OCI-M2 (cell line): ENCODE data around the gene EPB41L4B.

ENCODE experiments used
- DNase-seq: peaks from one replicate; lab custom pipeline; 2025; ENCODE audit not compliant: unreplicated experiment; lab: John Stamatoyannopoulos, UW

Gene EPB41L4B

DNA sequence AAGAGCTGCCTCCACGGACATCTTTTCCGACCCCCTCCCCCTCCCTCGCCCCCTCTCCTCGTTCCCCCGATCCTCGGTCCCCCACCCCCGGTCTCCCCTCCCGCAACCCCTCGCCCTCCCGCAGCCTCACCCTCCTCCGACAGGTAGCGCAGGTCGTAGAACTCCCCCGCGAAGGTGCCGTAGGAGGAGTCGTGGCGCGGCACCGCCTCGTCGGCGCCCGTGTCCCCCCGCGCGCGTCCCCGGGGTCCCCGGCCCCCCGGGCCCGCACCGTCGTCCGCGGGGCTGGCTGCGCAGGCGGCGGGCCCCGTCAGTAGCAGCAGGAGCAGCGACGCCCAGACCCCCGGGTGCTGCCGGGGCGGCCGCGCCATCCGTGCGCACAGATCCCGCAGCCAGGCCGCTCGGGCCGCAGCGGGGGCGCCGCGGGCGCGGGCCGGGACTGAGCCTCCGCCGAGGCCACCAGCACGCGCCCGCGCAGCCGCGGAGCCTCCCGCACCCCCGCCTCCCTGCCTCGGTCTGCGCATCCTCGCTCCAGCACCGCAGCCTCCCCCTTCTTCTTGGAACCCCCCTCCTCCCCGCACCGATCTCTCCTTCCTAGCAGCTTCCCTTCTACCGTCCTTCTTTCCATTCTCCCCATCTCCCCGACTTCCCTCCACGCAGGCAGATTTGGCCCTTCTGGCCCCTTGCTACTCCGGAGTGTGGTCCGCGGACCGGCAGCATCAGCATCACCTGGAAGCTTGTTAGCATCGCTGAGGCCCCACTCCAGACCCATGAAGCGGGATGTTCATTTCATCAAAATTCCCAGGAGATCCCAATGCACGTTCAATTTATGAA, 153.9 kb downstream of the EPB41L4B start, which contains the start of gene FRRS1L:
TSS of gene FRRS1L (minus strand) at position 479 of the 831 bp plus-strand sequence. CDS start at position 368, 111 bp downstream.
- no peak for DNase-seq

DNA sequence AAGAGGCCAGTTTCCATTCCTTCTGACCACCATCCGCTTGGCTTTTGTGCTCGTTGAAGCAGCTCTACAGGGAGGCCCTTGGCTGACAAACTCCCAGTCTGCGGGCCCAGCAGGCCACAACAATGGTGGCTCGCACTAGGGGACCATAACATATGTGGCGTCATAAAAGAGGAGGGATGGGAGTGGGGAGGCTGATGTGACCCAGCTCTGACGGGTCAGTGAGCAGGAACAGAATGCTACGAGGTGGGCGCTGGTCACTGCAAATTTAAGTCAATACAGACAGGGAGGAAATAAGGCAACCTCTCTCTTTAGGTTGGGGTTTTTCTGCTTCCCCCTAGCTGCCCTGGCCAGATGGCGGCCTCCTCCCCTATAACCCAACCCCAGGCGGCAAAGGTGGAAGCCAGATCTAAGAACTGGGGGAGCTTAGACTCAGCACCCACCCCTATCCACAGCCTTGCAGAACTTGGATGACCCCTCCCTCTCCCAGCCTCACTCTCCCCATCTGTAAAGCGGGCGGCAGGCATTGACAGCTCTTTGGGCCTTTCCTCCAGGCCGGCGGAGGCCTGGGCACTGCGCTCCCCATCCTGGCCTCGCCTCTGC, 154.6 kb downstream of the EPB41L4B start:
- no peak for DNase-seq

DNA sequence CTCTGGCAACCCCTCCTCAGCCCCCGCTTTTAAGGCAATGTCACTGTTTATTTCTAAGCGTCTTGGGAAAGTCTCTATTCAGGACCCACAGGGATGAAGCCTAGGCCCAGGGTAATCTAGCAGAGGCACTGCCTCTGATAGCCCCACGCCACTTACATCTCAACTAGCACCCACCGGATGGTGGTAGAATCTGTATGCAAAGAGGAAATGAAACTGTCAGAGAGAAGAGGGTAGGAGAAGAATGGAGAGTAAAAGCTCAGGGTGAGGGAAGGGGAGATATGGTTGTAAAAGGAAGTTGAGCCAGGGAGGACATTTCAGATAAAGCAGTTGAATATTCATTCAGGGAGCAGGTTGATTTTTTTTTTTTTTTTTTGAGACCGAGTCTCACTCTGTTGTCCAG, 156.8 kb downstream of the EPB41L4B start:
- peak; percentile 25 for DNase-seq

DNA sequence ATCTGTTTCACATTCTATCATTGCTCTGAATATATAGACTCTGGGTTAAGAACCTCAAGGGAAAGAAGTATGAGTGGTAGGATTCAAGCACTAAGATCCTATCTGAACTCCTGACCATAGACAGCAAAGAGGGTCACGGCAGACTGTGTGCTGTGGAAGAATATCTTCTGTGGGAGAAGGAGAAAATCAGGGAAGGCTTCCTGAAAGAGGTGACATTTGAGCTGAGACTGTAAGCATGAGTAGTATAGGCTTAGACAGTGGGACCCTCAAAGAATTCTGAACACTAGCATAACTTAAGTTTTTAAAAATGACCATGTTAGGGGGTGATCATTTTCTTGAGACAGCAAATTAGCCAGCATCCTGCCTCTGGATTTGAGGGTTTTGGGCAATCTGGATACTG, 157.7 kb downstream of the EPB41L4B start:
- no peak for DNase-seq

DNA sequence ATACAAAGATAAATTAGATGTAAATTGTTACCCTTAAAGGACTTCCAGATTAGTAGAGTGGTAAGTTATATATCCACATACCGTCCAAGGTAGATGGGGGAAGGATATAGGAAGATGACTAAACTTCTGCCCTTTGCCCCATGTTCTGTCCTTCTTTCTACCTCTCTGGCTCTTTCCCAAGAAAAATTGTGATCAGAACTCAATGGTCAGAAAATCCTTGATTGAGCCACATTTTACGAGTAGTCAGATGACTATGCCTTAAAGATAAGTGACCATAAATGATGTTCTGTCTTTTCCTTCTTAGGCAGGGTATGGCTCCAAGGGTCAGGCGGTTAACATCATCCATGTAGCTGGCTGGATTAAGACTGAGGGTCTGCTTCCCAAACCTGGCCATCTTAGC, 158.2 kb downstream of the EPB41L4B start:
- DNase-seq = no peak

GRCh38 chr9:109161471-109161870, 159.4 kb downstream of the EPB41L4B start:
- DNase-seq = no peak

GRCh38 chr9:109159583-109159982, 161.3 kb downstream of the EPB41L4B start:
- no peak for DNase-seq

GRCh38 chr9:109158651-109159050, 162.2 kb downstream of the EPB41L4B start:
- no peak for DNase-seq

GRCh38 chr9:109156708-109157107, 164.2 kb downstream of the EPB41L4B start:
- DNase-seq = peak; percentile 17

- no peak for DNase-seq
Observed at GRCh38 chr9:109150925-109151545, 169.8 kb downstream of the EPB41L4B start.

- no peak for DNase-seq
Observed at GRCh38 chr9:109149722-109150121, 171.1 kb downstream of the EPB41L4B start.

DNA sequence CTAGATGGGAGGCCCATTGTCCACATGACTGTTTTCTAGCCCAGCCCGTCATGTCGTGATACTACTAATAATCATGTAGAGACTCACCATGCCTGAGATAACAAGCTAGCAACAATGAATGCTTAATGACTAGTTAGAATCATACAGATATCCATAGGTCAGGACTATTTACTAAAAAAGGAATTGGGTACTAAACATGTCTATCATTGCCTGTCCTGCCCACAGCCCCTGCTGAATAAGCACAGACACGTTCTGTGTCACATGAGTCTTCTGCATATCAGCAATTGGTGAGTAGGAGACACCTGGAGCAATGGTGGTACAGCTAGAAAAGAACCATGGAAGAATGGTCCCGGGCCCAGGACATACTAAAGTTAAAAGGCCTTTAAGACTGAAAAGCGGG, 171.8 kb downstream of the EPB41L4B start:
- DNase-seq = no peak

DNA sequence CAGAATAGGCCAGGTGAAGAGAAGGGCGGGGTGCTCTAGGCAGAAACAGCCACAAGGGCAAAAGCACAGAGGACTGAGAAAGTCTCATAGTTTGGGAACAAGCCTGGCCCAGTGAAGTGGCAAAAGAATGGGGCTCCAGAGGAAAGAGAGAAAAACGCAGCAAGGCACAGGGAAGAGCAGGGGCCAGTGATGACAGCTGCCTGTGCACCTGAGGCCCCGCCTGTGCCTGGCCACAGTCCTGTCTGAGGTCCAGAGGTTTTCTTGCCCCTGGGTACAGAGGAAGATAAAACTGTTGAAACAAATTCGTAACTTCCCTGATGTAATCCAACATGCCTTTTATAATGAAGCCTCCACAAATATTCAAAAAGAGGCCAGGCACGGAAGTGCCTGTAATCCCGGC, 175.8 kb downstream of the EPB41L4B start:
- no peak for DNase-seq

GRCh38 chr9:109143881-109144562, 176.8 kb downstream of the EPB41L4B start:
- DNase-seq = peak; percentile 44

DNA sequence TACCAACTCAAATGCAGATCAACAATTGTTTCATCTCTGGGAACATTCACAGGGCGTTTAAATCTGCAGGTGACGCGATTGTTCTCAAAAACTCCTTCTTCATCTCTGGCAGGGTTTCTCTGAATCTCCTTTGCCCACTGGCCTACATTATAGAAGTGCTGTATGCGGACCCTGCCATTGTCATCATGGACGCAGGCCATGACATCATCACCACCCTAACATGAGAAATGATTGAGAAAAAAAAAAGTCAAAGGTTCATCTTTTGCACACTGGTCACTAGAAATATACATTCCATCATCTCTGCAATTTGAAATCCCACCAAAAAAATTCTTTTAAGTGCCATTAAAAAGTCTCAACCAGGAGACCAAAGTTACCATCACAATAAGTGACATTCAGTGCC, 179.5 kb downstream of the EPB41L4B start:
- DNase-seq = no peak

DNA sequence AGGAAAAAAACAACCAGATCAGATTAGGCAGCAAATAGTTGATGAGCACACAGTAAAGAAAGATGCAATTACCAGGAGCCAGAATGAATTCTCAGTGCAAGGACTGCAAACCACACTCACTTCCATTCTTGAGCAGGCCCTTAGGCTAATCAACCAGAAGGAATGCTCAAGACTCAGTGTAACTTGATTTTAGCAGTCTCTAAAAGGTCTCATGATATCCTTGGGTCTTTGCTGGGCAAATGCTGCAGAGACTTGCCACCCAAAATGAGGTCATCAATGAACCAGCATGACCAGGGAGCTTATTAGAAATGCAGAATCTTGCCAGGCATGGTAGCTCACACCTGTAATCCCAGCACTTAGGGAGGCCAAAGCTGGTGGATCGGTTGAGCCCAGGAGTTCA, 181.0 kb downstream of the EPB41L4B start:
- DNase-seq = no peak

- DNase-seq = no peak
Observed at GRCh38 chr9:109138421-109138820, 182.4 kb downstream of the EPB41L4B start.

GRCh38 chr9:109134167-109134578, 186.7 kb downstream of the EPB41L4B start:
- no peak for DNase-seq

GRCh38 chr9:109133533-109133932, 187.3 kb downstream of the EPB41L4B start:
- no peak for DNase-seq

DNA sequence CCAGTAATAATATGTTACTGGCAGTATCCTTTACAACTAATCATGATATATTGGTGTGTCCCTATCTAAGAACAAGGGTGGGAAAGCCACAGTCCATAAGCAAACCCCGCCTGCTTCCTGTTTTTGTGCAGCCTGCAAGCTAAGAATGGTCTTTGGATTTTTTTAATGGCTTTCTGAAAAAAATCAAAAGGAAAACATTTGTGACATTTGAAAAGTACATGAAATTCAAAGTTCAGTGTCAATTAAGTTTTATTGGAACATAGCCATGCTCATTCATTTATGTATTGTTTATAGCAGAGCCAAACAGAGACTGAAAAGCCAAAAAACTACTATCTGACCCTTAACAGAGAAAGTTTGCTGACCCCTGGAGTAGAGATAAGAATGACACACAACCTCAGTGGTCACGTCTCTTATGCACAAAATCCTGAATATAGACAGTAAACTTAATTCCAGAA, 188.3 kb downstream of the EPB41L4B start:
- DNase-seq = no peak

DNA sequence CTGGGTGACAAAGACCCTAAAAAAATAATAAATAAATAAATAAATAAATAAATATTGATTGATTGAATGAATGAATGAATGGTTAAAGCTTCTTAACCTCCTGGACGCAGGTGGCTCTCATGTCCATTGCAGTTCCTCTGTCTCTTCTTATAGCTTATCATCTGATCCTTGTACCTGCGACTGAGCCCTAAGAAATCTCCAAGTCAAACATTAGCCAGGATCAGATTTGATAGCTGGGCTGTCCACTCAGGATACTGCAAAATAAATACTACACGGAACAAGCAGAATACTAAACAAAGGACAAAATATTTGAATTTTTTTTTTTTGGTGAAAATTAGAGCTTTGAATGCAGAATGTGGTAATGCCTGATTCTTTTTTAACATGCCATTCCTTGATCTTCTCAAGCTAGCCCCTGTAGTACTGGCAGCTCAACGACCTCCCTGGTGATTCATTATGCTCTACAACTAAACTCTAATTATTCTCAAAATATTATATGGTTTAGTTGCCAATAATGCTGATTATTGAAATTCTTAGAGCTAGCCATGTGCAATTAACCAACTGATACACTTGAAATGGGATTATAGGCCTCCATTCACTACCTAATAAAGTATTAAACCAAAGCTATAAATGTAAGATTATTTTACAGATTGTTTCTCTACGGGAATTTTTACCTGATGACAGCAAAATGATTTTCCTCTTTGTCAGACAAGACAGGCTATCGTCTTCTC, 191.2 kb downstream of the EPB41L4B start:
- DNase-seq = no peak
